ENCODE results near the gene ARID5B.

Gene ARID5B

GRCh38 chr10:61904733-61905725, 3.5 kb downstream of the ARID5B start:
- peak; percentile 53 for DNase-seq

- no peak for DNase-seq
Measured at GRCh38 chr10:61905837-61906561, 4.5 kb downstream of the ARID5B start.

- DNase-seq, result no peak
Measured at GRCh38 chr10:61906562-61906901, 5.0 kb downstream of the ARID5B start.

GRCh38 chr10:61907011-61907410, 5.5 kb downstream of the ARID5B start:
- no peak for DNase-seq

- no peak for DNase-seq
Measured at GRCh38 chr10:61907587-61907986, 6.1 kb downstream of the ARID5B start.

- DNase-seq, result no peak
Measured at GRCh38 chr10:61910226-61910805, 8.8 kb downstream of the ARID5B start.

- no peak for DNase-seq
Measured at GRCh38 chr10:61910894-61911293, 9.4 kb downstream of the ARID5B start.

- no peak for DNase-seq
Measured at GRCh38 chr10:61911425-61911824, 9.9 kb downstream of the ARID5B start.

GRCh38 chr10:61912981-61913380, 11.5 kb downstream of the ARID5B start:
- no peak for DNase-seq

- no peak for DNase-seq
Measured at GRCh38 chr10:61918140-61918539, 16.6 kb downstream of the ARID5B start.

GRCh38 chr10:61918989-61919388, 17.5 kb downstream of the ARID5B start:
- DNase-seq, result no peak

GRCh38 chr10:61919646-61920215, 18.2 kb downstream of the ARID5B start:
- DNase-seq, result no peak

GRCh38 chr10:61921143-61921542, 19.6 kb downstream of the ARID5B start:
- no peak for DNase-seq

GRCh38 chr10:61923210-61923949, 21.9 kb downstream of the ARID5B start:
- no peak for DNase-seq

GRCh38 chr10:61923950-61924274, 22.4 kb downstream of the ARID5B start:
- DNase-seq, result no peak

- DNase-seq, result no peak
Measured at GRCh38 chr10:61929555-61929954, 28.1 kb downstream of the ARID5B start.

- DNase-seq, result no peak
Measured at GRCh38 chr10:61931620-61932332, 30.3 kb downstream of the ARID5B start.

GRCh38 chr10:61933859-61934555, 32.5 kb downstream of the ARID5B start:
- no peak for DNase-seq

- no peak for DNase-seq
Measured at GRCh38 chr10:61935077-61935476, 33.6 kb downstream of the ARID5B start.

- no peak for DNase-seq
Measured at GRCh38 chr10:61936770-61937169, 35.3 kb downstream of the ARID5B start.

- no peak for DNase-seq
Measured at GRCh38 chr10:61937631-61938351, 36.3 kb downstream of the ARID5B start.

All from activated CD8-positive, alpha-beta memory T cell treated with anti-CD3 and anti-CD28 coated beads, Interleukin-2, amount 50 U/mL, for 4 hours (primary cell).